RWPE1 (cell line): ENCODE results near the gene CFAP61.

ENCODE experiments used
- CTCF ChIA-PET: fragments of 350-600 bp; sonication (Branson Sonifier 250); formaldehyde crosslinking; extraction: SDS; loops from one replicate; lab custom pipeline; 2021; lab: Yijun Ruan, JAX
- POLR2A ChIA-PET: fragments of 400-600 bp; formaldehyde crosslinking; extraction: SDS; loops from one replicate; lab custom pipeline; 2020; ENCODE audit warnings: antibody characterized with exemption; ENCODE audit not compliant: low non-redundant PET; lab: Yijun Ruan, JAX
- DNase-seq: peaks from one replicate; pipeline ENCODE4 v3.0.0; 2012; ENCODE audit warnings: low spot score
- H3K27ac ChIP-seq: fragments of 450-650 bp; 2 replicates; pipeline ENCODE4 v1.5.1; 2017
- CTCF ChIP-seq: fragments of 450-650 bp; conservative IDR thresholded peaks from 2 replicates; pipeline ENCODE4 v1.5.1; 2017; ENCODE audit warnings: low read depth, mild to moderate bottlenecking

CFAP61 gene

GRCh38 chr20:20333866-20334265 is 281.5 kb downstream of the CFAP61 start:
- no peak overlapping the region for H3K27ac ChIP-seq
- no peak for DNase-seq
- CTCF ChIA-PET: interaction anchor here (0.7 kb wide), 1 partner anchor 543 kb away, joined by 3 read pairs; no protein-coding TSS in a partner anchor
- POLR2A ChIA-PET: no interaction called here
- TF ChIP-seq CTCF: no peak

- H3K27ac ChIP-seq: no peak overlapping the region
- no peak for TF ChIP-seq CTCF
- DNase-seq: no peak
- CTCF ChIA-PET: interaction anchor here (0.7 kb wide), 1 partner anchor 542 kb away, joined by 3 read pairs; no protein-coding TSS in a partner anchor
- POLR2A ChIA-PET: no interaction called here
Observed at GRCh38 chr20:20334489-20334888, 282.2 kb downstream of the CFAP61 start.

GRCh38 chr20:20338133-20338730 is 285.9 kb downstream of the CFAP61 start:
- no peak for DNase-seq
- POLR2A ChIA-PET: no interaction called here
- no peak for TF ChIP-seq CTCF
- H3K27ac ChIP-seq: no peak overlapping the region
- CTCF ChIA-PET: no interaction called here

- POLR2A ChIA-PET: no interaction called here
- no peak overlapping the region for H3K27ac ChIP-seq
- CTCF ChIA-PET: no interaction called here
- TF ChIP-seq CTCF: no peak
- no peak for DNase-seq
Observed at GRCh38 chr20:20340443-20340842, 288.1 kb downstream of the CFAP61 start.

GRCh38 chr20:20341371-20341770 is 289.0 kb downstream of the CFAP61 start:
- CTCF ChIA-PET: interaction anchor here (0.5 kb wide), 1 partner anchor 1205 kb away, joined by 6 read pairs; no protein-coding TSS in a partner anchor

GRCh38 chr20:20342066-20342465 is 289.7 kb downstream of the CFAP61 start:
- POLR2A ChIA-PET: no interaction called here
- CTCF ChIA-PET: no interaction called here
- no peak overlapping the region for H3K27ac ChIP-seq
- TF ChIP-seq CTCF: no peak
- no peak for DNase-seq

More at GRCh38 chr20:20341371-20341770, 289.0 kb downstream of the CFAP61 start:
- POLR2A ChIA-PET: no interaction called here
- H3K27ac ChIP-seq: no peak overlapping the region
- no peak for TF ChIP-seq CTCF
- DNase-seq: no peak
